K562 (cell line): ENCODE measurements around the gene ITIH3. TPM values are rescaled to one million over a fixed set of nuclear protein-coding genes. Genes with fewer than 3 reads are reported as not detected.

Source experiments
- ATAC-seq: fragments of 200-7000 bp; cut with Tn5 transposase; 3 replicates; pipeline ENCODE4 v1.9.1; 2020; ENCODE audit warnings: moderate library complexity
- BruUV-seq: library from RNA; stranded (reverse); fragments of 400-500 nt; replicated peaks from 2 replicates; lab custom pipeline; 2021; lab: Mats Ljungman, UMichigan
- CTCF ChIA-PET: fragments of 300-600 bp; formaldehyde crosslinking; extraction: SDS; loops from one replicate; lab custom pipeline; 2021; ENCODE audit warnings: low intra/inter-chr PET ratio; lab: Yijun Ruan, JAX
- POLR2A ChIA-PET: fragments of 300-600, 350-650 bp; sonication (Branson Sonifier 250); formaldehyde crosslinking; extraction: SDS; loops from one replicate; lab custom pipeline; 2021; ENCODE audit warnings: antibody characterized with exemption, inconsistent platforms; lab: Yijun Ruan, JAX
- DNase-seq, 4 experiments: peaks; one replicate each; pipeline versions ENCODE4 v3.0.0 to v3.0.0-alpha.2; 2011 to 2018; ENCODE audit warnings: low spot score in 3 of 4, mixed read lengths in 3 of 4; ENCODE audit errors: extremely low read depth in 1 of 4
- FAIRE-seq: peaks from 2 replicates; lab custom pipeline; 2011; peaks lifted over from hg19 to GRCh38; lab: Jason Lieb, UNC
- H2AFZ ChIP-seq: 2 replicates; pipeline ENCODE4 v1.6.0; 2011; ENCODE audit warnings: low read depth, low read length, control low read depth, inconsistent platforms
- H3K27ac ChIP-seq: fragments of 200-600 bp; 3 replicates; pipeline ENCODE4 v1.8.0; 2011; ENCODE audit warnings: low read depth, mild to moderate bottlenecking, control low read depth, inconsistent platforms, low read length, moderate library complexity, mixed read lengths; ENCODE audit errors: extremely low read depth
- H3K27me3 ChIP-seq, 2 experiments: fragments of 300-600 bp in 1 of 2; 2 replicates in 1 of 2; 3 replicates in 1 of 2; pipeline versions ENCODE4 v1.6.0 to v1.8.0; 2011; ENCODE audit warnings: inconsistent platforms in 2 of 2, low read length in 2 of 2, mild to moderate bottlenecking in 1 of 2, mixed read lengths in 1 of 2, moderate library complexity in 1 of 2; ENCODE audit not compliant: control insufficient read depth in 2 of 2, insufficient read depth in 2 of 2
- H3K36me3 ChIP-seq: fragments of 300-600 bp; 3 replicates; pipeline ENCODE4 v1.8.0; 2011; ENCODE audit warnings: mild to moderate bottlenecking, low read length, inconsistent platforms; ENCODE audit not compliant: control insufficient read depth, insufficient read depth
- H3K4me1 ChIP-seq, 2 experiments: fragments of 200-600 bp in 1 of 2; replicated peaks in 1 of 2; 2 replicates in 1 of 2; 3 replicates in 1 of 2; pipeline versions ENCODE4 v1.5.1 to v1.8.0; 2011; ENCODE audit warnings: inconsistent platforms in 2 of 2, low read length in 2 of 2, mild to moderate bottlenecking in 1 of 2, mixed read lengths in 1 of 2, moderate library complexity in 1 of 2; ENCODE audit not compliant: control insufficient read depth in 2 of 2, insufficient read depth in 2 of 2
- H3K4me2 ChIP-seq: 2 replicates; pipeline ENCODE4 v1.6.1; 2011; ENCODE audit warnings: low read length, control low read depth, inconsistent platforms, mixed read lengths; ENCODE audit not compliant: insufficient read depth
- H3K4me3 ChIP-seq: fragments of 200-600 bp; sonication (generic), shearing (Covaris generic); 2 replicates; pipeline ENCODE4 v1.5.1; 2016; ENCODE audit warnings: control low read depth, inconsistent platforms
- H3K79me2 ChIP-seq: fragments of 200-600 bp; 3 replicates; pipeline ENCODE4 v1.8.0; 2011; ENCODE audit warnings: low read length, inconsistent platforms; ENCODE audit not compliant: control insufficient read depth, insufficient read depth
- H3K9ac ChIP-seq, 2 experiments: 2 replicates each; pipeline versions ENCODE4 v1.6.0 to v1.6.1; 2011; ENCODE audit warnings: low read depth in 2 of 2, low read length in 2 of 2, control low read depth in 1 of 2, inconsistent platforms in 1 of 2, mild to moderate bottlenecking in 1 of 2, mixed read lengths in 1 of 2; ENCODE audit not compliant: insufficient read depth in 1 of 2
- H3K9me1 ChIP-seq: one replicate; pipeline ENCODE4 v1.6.0; 2011; ENCODE audit warnings: inconsistent platforms, mild to moderate bottlenecking, low read length, moderate library complexity; ENCODE audit not compliant: control insufficient read depth, insufficient read depth
- H3K9me3 ChIP-seq: replicated peaks from 2 replicates; pipeline ENCODE4 v1.5.1; 2011; ENCODE audit warnings: low read depth, low read length, inconsistent platforms; ENCODE audit not compliant: control insufficient read depth, insufficient read depth
- H4K20me1 ChIP-seq: replicated peaks from 2 replicates; pipeline ENCODE4 v1.6.1; 2011; ENCODE audit warnings: low read length, inconsistent platforms, mixed read lengths; ENCODE audit not compliant: control insufficient read depth, insufficient read depth
- C11orf30 ChIP-seq: fragments of 450-650 bp; IDR thresholded peaks from 2 replicates; pipeline ENCODE4 v1.6.1; 2016; ENCODE audit warnings: low read depth, mild to moderate bottlenecking
- EP400 ChIP-seq: fragments of 450-650 bp; IDR thresholded peaks from 2 replicates; pipeline ENCODE4 v1.6.1; 2017; ENCODE audit warnings: antibody characterized with exemption, mild to moderate bottlenecking, moderate library complexity
- GMEB1 ChIP-seq: fragments of 250-450 bp; sonication (Bioruptor Pico); IDR thresholded peaks from 2 replicates; pipeline ENCODE4 v1.4.0; 2020; ENCODE audit warnings: mild to moderate bottlenecking
- HDAC6 ChIP-seq: IDR thresholded peaks from 2 replicates; pipeline ENCODE4 v1.6.1; 2012; ENCODE audit warnings: low read depth, mild to moderate bottlenecking, control low read depth, inconsistent platforms, low read length, moderate library complexity
- HIVEP1 ChIP-seq: fragments of 250-450 bp; sonication (Bioruptor Pico); IDR thresholded peaks from 2 replicates; pipeline ENCODE4 v1.4.0; 2020; ENCODE audit warnings: mild to moderate bottlenecking
- KAT8 ChIP-seq: fragments of 450-650 bp; IDR thresholded peaks from 2 replicates; pipeline ENCODE4 v1.6.1; 2016; ENCODE audit warnings: low read depth, mild to moderate bottlenecking
- NCOA6 ChIP-seq: fragments of 450-650 bp; IDR thresholded peaks from 2 replicates; pipeline ENCODE4 v1.6.1; 2017; ENCODE audit warnings: mild to moderate bottlenecking
- NR4A1 ChIP-seq, 2 experiments: fragments of 250-450 bp in 1 of 2; fragments of 450-650 bp in 1 of 2; sonication (Bioruptor Pico) in 1 of 2; IDR thresholded peaks; 2 replicates each; pipeline versions ENCODE4 v1.4.0 to v1.6.1; 2016 to 2020; ENCODE audit warnings: mild to moderate bottlenecking in 2 of 2, missing compliant biosample characterization in 1 of 2, missing genetic modification characterization in 1 of 2, moderate library complexity in 1 of 2
- PHF8 ChIP-seq: fragments of 200-600 bp; sonication (generic); IDR thresholded peaks from 2 replicates; pipeline ENCODE4 v1.6.1; 2012; ENCODE audit warnings: mixed run types, mild to moderate bottlenecking, inconsistent platforms, low read length, moderate library complexity, borderline replicate concordance
- RAD21 ChIP-seq, 2 experiments: fragments of 250-450 bp in 1 of 2; fragments of 450-650 bp in 1 of 2; sonication (Bioruptor Pico) in 1 of 2; formaldehyde crosslinking in 1 of 2; IDR thresholded peaks in 1 of 2; conservative IDR thresholded peaks in 1 of 2; 2 replicates each; pipeline versions ENCODE4 v1.4.0 to v1.8.0; 2020 to 2022; ENCODE audit warnings: mild to moderate bottlenecking in 2 of 2, moderate library complexity in 1 of 2
- U2AF2 ChIP-seq: fragments of 200-400 bp; formaldehyde crosslinking; optimal IDR thresholded peaks from 2 replicates; pipeline ENCODE3; 2017; ENCODE audit warnings: low read depth, mild to moderate bottlenecking, low read length
- ZNF121 ChIP-seq: sonication (generic); formaldehyde crosslinking; conservative IDR thresholded peaks from 2 replicates; pipeline ENCODE4 v1.8.0; 2022; ENCODE audit warnings: missing genetic modification reagents
- ZNF316 ChIP-seq: fragments of 450-650 bp; IDR thresholded peaks from 2 replicates; pipeline ENCODE4 v1.6.1; 2016
- ZNF324 ChIP-seq: fragments of 250-450 bp; sonication (Bioruptor Pico); IDR thresholded peaks from 2 replicates; pipeline ENCODE4 v1.4.0; 2020; ENCODE audit warnings: mild to moderate bottlenecking
- ZNF668 ChIP-seq: fragments of 250-450 bp; sonication (Bioruptor Pico); IDR thresholded peaks from 2 replicates; pipeline ENCODE4 v1.8.0; 2022; ENCODE audit warnings: mild to moderate bottlenecking, inconsistent platforms
- WGBS: fragments of 100-300 bp; shearing (Covaris generic); methylation state at CpG from one replicate; pipeline ENCODE4 v1.1.6; 2016; ENCODE audit warnings: low coverage, mixed read lengths; ENCODE audit not compliant: insufficient coverage; ENCODE audit errors: missing lambda C conversion rate; 5-methylcytosine and 5-hydroxymethylcytosine counted together
- in situ Hi-C: fragments of 300-500 bp; cut with MboI; formaldehyde crosslinking; loops from 4 replicates; pipeline ENCODE4 v1.15.0; 2018; ENCODE audit warnings: inconsistent platforms, mixed read lengths
- intact Hi-C: fragments of 100-400 bp; cut with micrococcal nuclease; formaldehyde crosslinking; loops from 2 replicates; pipeline ENCODE4 v1.14.2; 2022
- polyA plus RNA-seq, 8 experiments: library from polyadenylated mRNA; depleted of rRNA in 4 of 8; stranded (reverse) in 5 of 8; unstranded in 3 of 8; fragments of >200 nt; fragmentation: Nextera tagmentation in 2 of 8; fragmentation: Illumina TruSeq in 1 of 8; extraction: Ambion mirVana in 2 of 8; extraction: Trizol in 1 of 8; gene quantifications; 2 replicates each; pipeline versions ENCODE4 v1.2.1 to v1.2.3, GENCODE V29; 2011 to 2014; ENCODE audit warnings: inconsistent platforms in 1 of 8, missing spikeins in 1 of 8
- total RNA-seq, 7 experiments: library from RNA; depleted of rRNA in 6 of 7; stranded (reverse); fragments of >200 nt in 6 of 7; fragmentation: Illumina TruSeq in 2 of 7; extraction: Trizol in 2 of 7; gene quantifications; 2 replicates each; pipeline versions ENCODE4 v1.2.1 to v1.2.3, GENCODE V29; 2011 to 2021; ENCODE audit warnings: low replicate concordance in 1 of 7
- TF ChIP-seq, protein P1 (sequence below): fragments of 450-650 bp; formaldehyde crosslinking; IDR thresholded peaks from 2 replicates; pipeline ENCODE4 v1.4.0; 2020; ENCODE audit warnings: mild to moderate bottlenecking, moderate library complexity

The ITIH3 gene
- total and polyA plus RNA-seq, 9 of the 15 experiments (the other 6 are each of a cell fraction or from before 2014, with no cell fraction given), result 0.07 to 0.35 TPM; not detected in 7

DNA sequence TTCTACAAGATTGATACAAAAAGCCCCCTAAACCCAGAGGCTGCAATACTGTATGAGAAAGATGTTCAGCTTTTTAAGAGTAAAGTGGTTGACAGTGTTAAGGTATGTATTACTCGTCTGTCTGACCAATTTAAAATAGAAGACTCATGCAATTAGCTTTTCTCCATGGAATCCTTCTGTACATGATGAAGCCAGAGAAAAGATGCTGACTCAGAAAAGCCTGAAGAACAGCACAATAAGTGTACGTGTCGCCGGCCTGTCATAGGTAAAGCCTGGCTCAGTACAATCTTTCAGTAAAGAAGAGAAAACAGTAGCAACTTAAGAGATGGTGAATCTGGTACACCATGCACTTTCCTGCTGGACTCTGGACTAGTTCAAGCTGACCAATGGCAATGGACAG is 40.2 kb upstream of the ITIH3 start:
- intact Hi-C loops, result no loop called here

DNA sequence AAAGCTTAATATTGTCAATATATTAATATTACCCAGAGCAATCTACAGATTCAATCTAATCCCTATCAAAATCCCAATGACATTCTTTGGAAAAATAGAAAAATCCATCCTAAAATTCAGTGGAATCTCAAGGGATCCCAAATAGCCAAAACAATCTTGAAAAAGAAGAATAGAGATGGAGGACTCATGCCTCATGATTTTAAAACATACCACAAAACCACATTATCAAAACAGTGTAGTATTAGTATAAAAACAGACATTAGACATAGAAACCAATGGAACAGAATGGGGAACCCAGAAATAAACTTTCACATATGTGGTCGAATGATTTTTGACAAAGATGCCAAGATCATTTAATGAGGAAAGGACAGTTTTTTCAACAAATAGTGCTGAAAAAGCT is 38.5 kb upstream of the ITIH3 start:
- in situ Hi-C loops (no loop called here), intact Hi-C loops (no loop called here)
- H3K9me3 ChIP-seq, result no peaks in the 10 kb centered on the region
- ATAC-seq, result no peak
- H2AFZ ChIP-seq, result no peak overlapping the region
- H3K27ac ChIP-seq, result no peak overlapping the region
- ChIA-PET POLR2A (no interaction called here), CTCF (no interaction called here)
- no peak for DNase-seq
- WGBS, result 67% methylated on average over 1 of the region's 1 CpG
- H3K27me3 ChIP-seq, result no peaks in the 10 kb centered on the region
- H3K36me3 ChIP-seq, result peaks cover 46% of the 10 kb centered on the region; the same call in 2 of the 3 replicates
- no peaks in the 10 kb centered on the region for H3K4me1 ChIP-seq
- H3K9me1 ChIP-seq, result no peaks in the 10 kb centered on the region
- no TSS peak for BruUV-seq
- FAIRE-seq, result no peak
- H3K4me3 ChIP-seq, result no peak overlapping the region
- no peak overlapping the region for H3K4me2 ChIP-seq
- H3K9ac ChIP-seq, result no peak overlapping the region
- H3K79me2 ChIP-seq, result no peaks in the 10 kb centered on the region
- H4K20me1 ChIP-seq, result no peaks in the 10 kb centered on the region
- TF ChIP-seq, protein P1, sequence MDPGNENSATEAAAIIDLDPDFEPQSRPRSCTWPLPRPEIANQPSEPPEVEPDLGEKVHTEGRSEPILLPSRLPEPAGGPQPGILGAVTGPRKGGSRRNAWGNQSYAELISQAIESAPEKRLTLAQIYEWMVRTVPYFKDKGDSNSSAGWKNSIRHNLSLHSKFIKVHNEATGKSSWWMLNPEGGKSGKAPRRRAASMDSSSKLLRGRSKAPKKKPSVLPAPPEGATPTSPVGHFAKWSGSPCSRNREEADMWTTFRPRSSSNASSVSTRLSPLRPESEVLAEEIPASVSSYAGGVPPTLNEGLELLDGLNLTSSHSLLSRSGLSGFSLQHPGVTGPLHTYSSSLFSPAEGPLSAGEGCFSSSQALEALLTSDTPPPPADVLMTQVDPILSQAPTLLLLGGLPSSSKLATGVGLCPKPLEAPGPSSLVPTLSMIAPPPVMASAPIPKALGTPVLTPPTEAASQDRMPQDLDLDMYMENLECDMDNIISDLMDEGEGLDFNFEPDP, result no peak
- TF ChIP-seq NCOA6 (no peak), ZNF121 (CRISPR knock-in tag) (no peak), HIVEP1 (CRISPR knock-in tag) (no peak), KAT8 (no peak), EP400 (no peak), U2AF2 (no peak), NR4A1 (CRISPR knock-in tag; IDR thresholded peaks at IDR 0.05) (no peak), NR4A1 (tag; IDR thresholded peaks at IDR 0.05) (no peak), PHF8 (no peak), RAD21 (CRISPR knock-in tag; conservative IDR thresholded peaks at IDR 0.05 in 1 of 2, IDR thresholded peaks at IDR 0.05 in 1 of 2) (no peak), ZNF668 (CRISPR knock-in tag) (no peak), GMEB1 (no peak), HDAC6 (no peak)

More for the DNA sequence above, 40.2 kb upstream of the ITIH3 start:
- POLR2A ChIA-PET, result no interaction called here
- 83% methylated on average over 4 of the region's 4 CpGs for WGBS
- FAIRE-seq (no peak), DNase-seq (no peak)
- in situ Hi-C loops, result no loop called here
- Histone ChIP-seq H3K9me1 (no peaks in the 10 kb centered on the region), H3K4me3 (no peak overlapping the region), H3K4me2 (no peak overlapping the region), H3K9ac (no peak overlapping the region), H3K27ac (no peak overlapping the region), H3K79me2 (no peaks in the 10 kb centered on the region), H3K36me3 (peaks cover 50% of the 10 kb centered on the region; the same call in 2 of the 3 replicates), H3K4me1 (no peaks in the 10 kb centered on the region)
- CTCF ChIA-PET, result no interaction called here
- no TSS peak for BruUV-seq
- no peak for TF ChIP-seq ZNF324 (CRISPR knock-in tag)
- 0 out of 2 replicates have a peak, but pooled peaks have one; percentile 16 for TF ChIP-seq C11orf30
- peak; percentile 45 for TF ChIP-seq ZNF316
- TF ChIP-seq, all 486 proteins: peak for 2
- H4K20me1 ChIP-seq, result no peaks in the 10 kb centered on the region
- H2AFZ ChIP-seq, result no peak overlapping the region
- no peaks in the 10 kb centered on the region for H3K9me3 ChIP-seq
- H3K27me3 ChIP-seq, result no peaks in the 10 kb centered on the region
- ATAC-seq, result no peak
